ENCODE data around the gene CS.
"Not testable (repeated sequence)": the region's sequence is repeated elsewhere in the genome, so short reads cannot be mapped to it uniquely, and the experiment has no call there.

CS gene

GRCh38 chr12:56304872-56305590 is 4.9 kb upstream of the CS start:
- H3K4me1 Mint-ChIP-seq (ENCODE audit: low read depth): peaks cover 19% of the 10 kb centered on the region
- H3K9me3 Mint-ChIP-seq: no peaks in the 10 kb centered on the region
- H3K4me3 Mint-ChIP-seq: no peak overlapping the region
- no peaks in the 10 kb centered on the region for H3K27me3 Mint-ChIP-seq (ENCODE audit: low read depth)
- H3K27ac Mint-ChIP-seq: no peak overlapping the region
- peaks cover 14% of the 10 kb centered on the region for H3K36me3 Mint-ChIP-seq (ENCODE audit: low read depth)

- Mint-ChIP-seq H3K9me3 (no peaks in the 10 kb centered on the region), H3K27ac (no peak overlapping the region), H3K36me3 (ENCODE audit: low read depth) (peaks cover 10% of the 10 kb centered on the region), H3K4me1 (ENCODE audit: low read depth) (peaks cover 19% of the 10 kb centered on the region), H3K27me3 (ENCODE audit: low read depth) (no peaks in the 10 kb centered on the region), H3K4me3 (no peak overlapping the region)
Measured at GRCh38 chr12:56304276-56304675, 4.1 kb upstream of the CS start.

- peak overlapping the region; percentile 96 for H3K4me3 Mint-ChIP-seq
- H3K27ac Mint-ChIP-seq: peak overlapping the region; percentile 91
- peaks cover 36% of the 10 kb centered on the region for H3K4me1 Mint-ChIP-seq (ENCODE audit: low read depth)
- peaks cover 17% of the 10 kb centered on the region for H3K36me3 Mint-ChIP-seq (ENCODE audit: low read depth)
- no peaks in the 10 kb centered on the region for H3K9me3 Mint-ChIP-seq
- no peaks in the 10 kb centered on the region for H3K27me3 Mint-ChIP-seq (ENCODE audit: low read depth)
Measured at GRCh38 chr12:56300644-56301464, 724 bp upstream of the CS start.

DNA sequence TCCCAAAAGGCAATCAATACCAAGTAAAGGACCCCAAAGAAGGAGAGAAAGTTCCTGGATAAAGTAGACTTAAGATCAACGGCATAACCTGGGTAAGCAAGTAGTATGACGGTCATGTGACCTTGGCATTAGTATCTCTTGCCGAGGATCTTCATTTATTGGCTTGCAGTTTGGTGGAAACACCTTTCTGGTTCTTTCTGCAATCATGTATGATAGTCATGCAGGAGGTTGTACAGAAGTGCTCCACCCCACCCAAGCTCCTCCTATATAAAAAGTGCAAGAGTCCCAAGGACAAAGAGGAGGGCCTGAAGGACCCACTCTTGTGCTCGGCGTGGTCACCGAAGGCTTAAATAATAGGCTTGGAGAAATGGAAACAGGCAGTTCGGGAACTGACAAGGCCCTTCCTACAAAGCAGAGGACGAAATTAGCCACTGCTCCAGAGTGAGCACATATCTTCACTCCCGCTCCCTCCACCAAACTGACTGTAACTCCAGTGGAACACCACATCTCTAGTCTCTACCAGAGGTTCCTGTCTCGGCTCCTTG is 750 bp downstream of the CS start:
- Mint-ChIP-seq H3K27ac (peak overlapping the region; percentile 91), H3K27me3 (ENCODE audit: low read depth) (no peaks in the 10 kb centered on the region), H3K36me3 (ENCODE audit: low read depth) (peaks cover 13% of the 10 kb centered on the region), H3K9me3 (no peaks in the 10 kb centered on the region), H3K4me3 (peak overlapping the region; percentile 96), H3K4me1 (ENCODE audit: low read depth) (peaks cover 36% of the 10 kb centered on the region)

GRCh38 chr12:56298828-56299227 is 1.3 kb downstream of the CS start:
- peaks cover 36% of the 10 kb centered on the region for H3K4me1 Mint-ChIP-seq (ENCODE audit: low read depth)
- peaks cover 16% of the 10 kb centered on the region for H3K36me3 Mint-ChIP-seq (ENCODE audit: low read depth)
- no peaks in the 10 kb centered on the region for H3K9me3 Mint-ChIP-seq

GRCh38 chr12:56297400-56297799 is 2.7 kb downstream of the CS start:
- Mint-ChIP-seq H3K27ac (no peak overlapping the region), H3K4me1 (ENCODE audit: low read depth) (peaks cover 37% of the 10 kb centered on the region), H3K4me3 (peak overlapping the region; percentile 21), H3K9me3 (no peaks in the 10 kb centered on the region), H3K36me3 (ENCODE audit: low read depth) (peaks cover 15% of the 10 kb centered on the region), H3K27me3 (ENCODE audit: low read depth) (no peaks in the 10 kb centered on the region)

More at GRCh38 chr12:56298828-56299227, 1.3 kb downstream of the CS start:
- H3K4me3 Mint-ChIP-seq: peak overlapping the region; percentile 96
- peak overlapping the region; percentile 91 for H3K27ac Mint-ChIP-seq
- no peaks in the 10 kb centered on the region for H3K27me3 Mint-ChIP-seq (ENCODE audit: low read depth)

- Mint-ChIP-seq H3K27ac (peak overlapping the region; percentile 10), H3K9me3 (no peaks in the 10 kb centered on the region), H3K36me3 (ENCODE audit: low read depth) (peaks cover 13% of the 10 kb centered on the region), H3K27me3 (ENCODE audit: low read depth) (no peaks in the 10 kb centered on the region), H3K4me1 (ENCODE audit: low read depth) (peaks cover 33% of the 10 kb centered on the region), H3K4me3 (no peak overlapping the region)
Measured at GRCh38 chr12:56296295-56296694, 3.8 kb downstream of the CS start.

DNA sequence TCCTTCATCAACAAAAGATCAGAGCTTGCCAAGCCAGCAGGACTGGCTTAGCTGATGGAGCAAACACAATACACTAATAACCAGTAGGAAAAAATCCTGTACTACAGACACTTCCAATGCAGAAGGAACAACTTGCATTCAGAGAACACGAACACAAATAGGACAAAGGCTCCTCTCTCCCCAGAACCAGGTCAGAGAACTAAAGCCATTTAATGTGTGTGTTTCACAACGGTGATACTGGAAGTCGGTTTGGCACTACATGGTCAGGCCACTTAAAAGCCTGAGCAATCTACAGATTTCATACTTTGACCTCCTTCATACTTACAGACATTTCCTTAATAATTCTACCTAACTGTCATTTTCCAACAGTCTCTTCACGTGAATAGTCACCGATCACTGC is 6.3 kb downstream of the CS start:
- peaks cover 21% of the 10 kb centered on the region for H3K36me3 Mint-ChIP-seq (ENCODE audit: low read depth)
- H3K4me1 Mint-ChIP-seq (ENCODE audit: low read depth): peaks cover 27% of the 10 kb centered on the region
- no peak overlapping the region for H3K4me3 Mint-ChIP-seq
- H3K9me3 Mint-ChIP-seq: no peaks in the 10 kb centered on the region
- no peak overlapping the region for H3K27ac Mint-ChIP-seq
- no peaks in the 10 kb centered on the region for H3K27me3 Mint-ChIP-seq (ENCODE audit: low read depth)

GRCh38 chr12:56288705-56289387 is 11.3 kb downstream of the CS start:
- Mint-ChIP-seq H3K36me3 (ENCODE audit: low read depth) (peaks cover 23% of the 10 kb centered on the region), H3K4me1 (ENCODE audit: low read depth) (peaks cover 19% of the 10 kb centered on the region), H3K9me3 (no peaks in the 10 kb centered on the region), H3K4me3 (no peak overlapping the region), H3K27me3 (ENCODE audit: low read depth) (no peaks in the 10 kb centered on the region), H3K27ac (no peak overlapping the region)

DNA sequence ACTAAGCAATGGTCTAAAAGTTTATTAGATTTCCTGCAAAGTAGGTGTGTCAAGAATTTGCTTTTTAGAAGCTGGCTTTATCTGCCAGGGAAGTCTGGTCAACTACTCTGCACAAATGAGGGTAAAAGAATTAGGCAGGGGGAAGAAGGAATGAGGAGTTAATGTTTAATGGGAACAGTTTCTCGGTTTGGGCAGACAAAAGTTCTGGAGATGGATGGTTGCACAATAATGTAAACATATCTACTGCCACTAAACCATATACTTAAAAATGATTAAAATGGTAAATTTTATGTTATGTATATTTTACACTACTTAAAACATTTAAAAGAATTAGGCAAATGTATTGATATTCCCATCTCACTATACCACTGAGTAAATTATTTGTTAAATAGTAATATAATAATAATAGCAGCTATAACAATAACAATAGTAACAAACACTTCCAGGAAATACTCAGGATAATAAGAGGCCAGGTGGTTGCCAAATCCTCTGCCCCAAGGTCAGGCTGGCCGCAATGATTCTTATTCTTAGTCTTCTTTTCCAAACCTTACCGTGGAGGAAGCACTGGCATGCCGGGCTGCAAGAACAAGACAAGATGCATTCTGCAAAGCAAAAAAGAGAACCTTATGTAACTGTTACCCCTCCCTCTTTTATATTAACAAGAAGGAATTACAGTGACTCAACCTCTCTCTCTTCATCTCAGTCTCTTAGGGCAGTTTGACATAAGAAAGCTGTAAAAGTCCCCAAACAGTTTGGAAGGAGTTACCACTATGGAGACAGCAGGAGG is 13.9 kb downstream of the CS start:
- Mint-ChIP-seq H3K9me3 (no peaks in the 10 kb centered on the region), H3K4me1 (ENCODE audit: low read depth) (peaks cover 11% of the 10 kb centered on the region), H3K4me3 (no peak overlapping the region), H3K27me3 (ENCODE audit: low read depth) (no peaks in the 10 kb centered on the region), H3K36me3 (ENCODE audit: low read depth) (peaks cover 35% of the 10 kb centered on the region), H3K27ac (no peak overlapping the region)

DNA sequence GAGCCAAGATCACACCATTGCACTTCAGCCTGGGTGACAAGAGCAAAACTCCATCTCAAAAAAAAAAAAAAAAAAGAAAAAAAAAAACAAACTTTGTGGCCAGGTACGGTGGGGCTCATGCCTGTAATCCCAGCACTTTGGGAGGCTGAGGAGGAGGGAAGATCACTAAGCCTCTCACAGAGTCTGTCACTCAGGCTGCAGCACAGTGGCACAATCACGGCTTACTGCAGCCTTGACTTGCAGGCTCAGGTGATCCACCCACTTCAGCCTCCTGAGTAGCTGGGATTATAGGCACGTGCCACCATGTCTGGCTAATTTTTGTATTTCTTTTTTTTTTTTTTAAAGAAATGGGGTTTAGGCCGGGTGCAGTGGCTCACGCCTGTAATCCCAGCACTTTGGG is 15.9 kb downstream of the CS start:
- not testable (repeated sequence) for H3K27ac Mint-ChIP-seq; H3K27me3 Mint-ChIP-seq (ENCODE audit: low read depth); H3K4me3 Mint-ChIP-seq; H3K4me1 Mint-ChIP-seq (ENCODE audit: low read depth); H3K9me3 Mint-ChIP-seq
- H3K36me3 Mint-ChIP-seq (ENCODE audit: low read depth): peaks cover 35% of the 10 kb centered on the region

DNA sequence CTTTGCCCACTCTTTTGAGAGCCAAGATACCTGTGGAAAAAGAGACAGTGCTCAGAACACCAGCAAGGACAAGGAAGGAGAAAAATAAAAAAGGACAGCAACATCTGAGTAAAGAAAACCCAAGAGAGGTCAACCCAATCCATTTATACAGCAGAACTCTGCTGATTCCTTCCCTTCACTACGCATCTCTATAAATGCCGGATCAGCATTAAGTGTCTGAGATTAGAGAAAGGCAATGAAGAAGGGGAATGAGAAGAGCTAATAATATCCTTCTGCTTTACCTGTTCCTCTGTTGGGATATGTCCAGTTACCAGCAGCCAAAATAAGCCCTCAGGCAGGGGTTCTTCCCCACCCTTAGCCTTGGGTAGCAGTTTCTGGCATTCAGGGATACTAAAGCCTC is 17.6 kb downstream of the CS start:
- peaks cover 40% of the 10 kb centered on the region for H3K36me3 Mint-ChIP-seq (ENCODE audit: low read depth)
- no peaks in the 10 kb centered on the region for H3K27me3 Mint-ChIP-seq (ENCODE audit: low read depth)
- no peak overlapping the region for H3K4me3 Mint-ChIP-seq
- H3K4me1 Mint-ChIP-seq (ENCODE audit: low read depth): peaks cover 5% of the 10 kb centered on the region
- H3K9me3 Mint-ChIP-seq: no peaks in the 10 kb centered on the region
- no peak overlapping the region for H3K27ac Mint-ChIP-seq

DNA sequence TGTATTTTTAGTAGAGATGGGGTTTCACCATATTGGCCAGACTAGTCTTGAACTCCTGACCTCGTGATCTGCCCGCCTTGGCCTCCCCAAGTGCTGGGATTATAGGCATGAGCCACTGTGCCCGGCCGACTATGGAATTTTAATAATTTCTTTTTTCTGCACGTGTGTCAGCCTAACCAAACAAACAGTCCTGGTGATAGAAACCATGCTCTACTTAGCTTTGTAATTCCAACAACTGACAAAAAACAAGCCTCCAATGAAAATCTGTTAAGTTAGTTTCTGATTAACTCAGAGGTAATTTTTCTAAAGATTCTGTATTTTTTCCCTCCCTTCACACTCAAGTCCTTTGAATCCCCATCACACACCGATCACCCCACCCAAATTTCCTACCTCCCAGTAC is 18.1 kb downstream of the CS start:
- H3K27ac Mint-ChIP-seq: no peak overlapping the region
- no peaks in the 10 kb centered on the region for H3K9me3 Mint-ChIP-seq
- peaks cover 40% of the 10 kb centered on the region for H3K36me3 Mint-ChIP-seq (ENCODE audit: low read depth)
- H3K27me3 Mint-ChIP-seq (ENCODE audit: low read depth): no peaks in the 10 kb centered on the region
- no peak overlapping the region for H3K4me3 Mint-ChIP-seq
- peaks cover 5% of the 10 kb centered on the region for H3K4me1 Mint-ChIP-seq (ENCODE audit: low read depth)

GRCh38 chr12:56280849-56281248 is 19.3 kb downstream of the CS start:
- H3K9me3 Mint-ChIP-seq: no peaks in the 10 kb centered on the region
- no peak overlapping the region for H3K4me3 Mint-ChIP-seq
- H3K36me3 Mint-ChIP-seq (ENCODE audit: low read depth): peaks cover 39% of the 10 kb centered on the region
- peaks cover 3% of the 10 kb centered on the region for H3K4me1 Mint-ChIP-seq (ENCODE audit: low read depth)
- H3K27ac Mint-ChIP-seq: no peak overlapping the region
- no peaks in the 10 kb centered on the region for H3K27me3 Mint-ChIP-seq (ENCODE audit: low read depth)
